Measurements from ENCODE around the gene LIPI.

Gene LIPI

DNA sequence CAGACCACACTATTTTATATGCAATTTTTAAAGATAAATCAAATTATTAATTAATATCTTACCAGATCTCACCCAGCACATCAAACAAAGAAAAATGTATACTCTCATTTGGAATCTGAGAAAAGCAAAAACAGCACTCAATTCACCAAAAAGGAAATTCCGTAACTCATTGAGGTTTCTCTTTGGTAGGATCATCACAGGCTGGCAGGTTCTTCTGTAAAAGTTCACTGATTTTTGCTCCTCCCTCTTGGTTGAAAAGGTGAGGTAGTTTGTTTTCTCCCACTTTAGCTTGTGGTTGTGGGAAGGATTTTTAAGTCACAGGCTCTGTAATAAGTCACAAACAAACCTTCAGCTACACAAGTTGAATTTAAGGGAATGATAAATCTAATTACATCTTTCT lies at the start of gene LIPI:
Gene LIPI, minus strand, starts transcription at position 218 of the 400 bp plus-strand sequence. Its CDS starts 110 bp downstream, at position 108.
- H3K4me1 Mint-ChIP-seq (ENCODE audit: low read depth) = no peaks in the 10 kb centered on the region
- no peak within 1 kb of the TSS for H3K27ac Mint-ChIP-seq
- no peak within 1 kb of the TSS for H3K4me3 Mint-ChIP-seq
- no peaks in the 10 kb centered on the region for H3K9me3 Mint-ChIP-seq (ENCODE audit: low read depth)
- H3K27me3 Mint-ChIP-seq = peaks cover 10% of the 10 kb centered on the region
- H3K36me3 Mint-ChIP-seq = no peaks in the 10 kb centered on the region

DNA sequence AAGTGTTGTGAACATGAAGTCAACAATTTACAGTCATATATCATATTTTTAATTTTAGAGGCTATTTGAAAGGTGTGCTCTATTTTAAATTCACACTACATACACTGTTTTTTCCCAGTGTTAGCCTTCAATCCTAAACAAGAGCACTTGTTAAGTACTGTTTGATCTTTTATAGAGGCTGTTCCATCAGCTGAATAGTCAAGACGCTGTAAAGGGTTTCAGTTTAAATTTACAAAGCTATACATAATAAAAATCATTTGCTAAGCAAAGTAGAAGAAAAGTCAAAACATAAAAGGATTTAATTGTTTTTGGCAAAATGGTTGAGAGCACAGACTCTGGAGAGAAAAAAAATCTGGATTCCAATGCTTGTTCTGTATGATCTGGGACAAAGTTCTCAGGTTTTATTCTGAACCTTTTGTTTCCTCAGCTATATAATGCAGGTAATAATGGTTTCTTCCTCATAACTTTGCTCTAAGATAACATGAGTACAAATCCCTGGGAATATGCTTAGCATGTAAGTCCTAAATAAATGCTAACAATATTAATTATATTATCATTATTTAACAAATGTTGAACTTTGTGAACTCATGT lies 49.5 kb upstream of the LIPI start:
- peaks cover 2% of the 10 kb centered on the region for H3K4me1 Mint-ChIP-seq (ENCODE audit: low read depth)
- H3K27me3 Mint-ChIP-seq = peaks cover 2% of the 10 kb centered on the region
- H3K9me3 Mint-ChIP-seq (ENCODE audit: low read depth) = no peaks in the 10 kb centered on the region
- no peak overlapping the region for H3K4me3 Mint-ChIP-seq
- H3K27ac Mint-ChIP-seq = no peak overlapping the region
- H3K36me3 Mint-ChIP-seq = no peaks in the 10 kb centered on the region

DNA sequence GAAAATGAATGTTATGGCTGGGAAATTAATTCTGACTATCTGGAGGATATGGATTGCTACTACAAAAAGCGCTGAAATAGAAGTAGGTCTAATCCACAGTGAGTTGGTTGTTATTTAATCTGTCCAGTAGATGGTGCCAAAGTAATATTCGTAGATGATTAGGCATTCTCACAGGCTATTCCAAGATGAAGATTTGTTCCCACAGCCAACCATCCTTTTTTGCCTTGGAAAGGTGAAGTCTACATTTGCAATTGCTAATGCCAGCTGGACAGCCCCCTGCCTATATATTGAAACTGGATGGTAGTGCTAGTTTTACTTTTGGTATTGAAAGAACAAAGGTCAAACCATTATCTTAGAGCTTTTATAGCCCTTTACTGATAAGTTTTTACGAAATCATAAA lies 49.0 kb upstream of the LIPI start:
- no peak overlapping the region for H3K4me3 Mint-ChIP-seq
- H3K4me1 Mint-ChIP-seq (ENCODE audit: low read depth) = peaks cover 2% of the 10 kb centered on the region
- H3K36me3 Mint-ChIP-seq = no peaks in the 10 kb centered on the region
- H3K27ac Mint-ChIP-seq = no peak overlapping the region
- H3K9me3 Mint-ChIP-seq (ENCODE audit: low read depth) = no peaks in the 10 kb centered on the region
- peaks cover 2% of the 10 kb centered on the region for H3K27me3 Mint-ChIP-seq

- Mint-ChIP-seq H3K27me3 (peaks cover 6% of the 10 kb centered on the region), H3K27ac (no peak overlapping the region), H3K4me3 (no peak overlapping the region), H3K9me3 (ENCODE audit: low read depth) (no peaks in the 10 kb centered on the region), H3K36me3 (peaks cover 3% of the 10 kb centered on the region), H3K4me1 (ENCODE audit: low read depth) (peaks cover 3% of the 10 kb centered on the region)
Observed at GRCh38 chr21:14251336-14251735, 40.6 kb upstream of the LIPI start.

GRCh38 chr21:14245711-14246110 lies 35.0 kb upstream of the LIPI start:
- Mint-ChIP-seq H3K4me3 (no peak overlapping the region), H3K9me3 (ENCODE audit: low read depth) (no peaks in the 10 kb centered on the region), H3K27me3 (peaks cover 4% of the 10 kb centered on the region), H3K36me3 (peaks cover 3% of the 10 kb centered on the region), H3K27ac (no peak overlapping the region), H3K4me1 (ENCODE audit: low read depth) (peaks cover 15% of the 10 kb centered on the region)

GRCh38 chr21:14244911-14245310 lies 34.2 kb upstream of the LIPI start:
- Mint-ChIP-seq H3K36me3 (peaks cover 3% of the 10 kb centered on the region), H3K27me3 (peaks cover 4% of the 10 kb centered on the region), H3K27ac (no peak overlapping the region), H3K9me3 (ENCODE audit: low read depth) (no peaks in the 10 kb centered on the region), H3K4me3 (no peak overlapping the region), H3K4me1 (ENCODE audit: low read depth) (peaks cover 17% of the 10 kb centered on the region)

DNA sequence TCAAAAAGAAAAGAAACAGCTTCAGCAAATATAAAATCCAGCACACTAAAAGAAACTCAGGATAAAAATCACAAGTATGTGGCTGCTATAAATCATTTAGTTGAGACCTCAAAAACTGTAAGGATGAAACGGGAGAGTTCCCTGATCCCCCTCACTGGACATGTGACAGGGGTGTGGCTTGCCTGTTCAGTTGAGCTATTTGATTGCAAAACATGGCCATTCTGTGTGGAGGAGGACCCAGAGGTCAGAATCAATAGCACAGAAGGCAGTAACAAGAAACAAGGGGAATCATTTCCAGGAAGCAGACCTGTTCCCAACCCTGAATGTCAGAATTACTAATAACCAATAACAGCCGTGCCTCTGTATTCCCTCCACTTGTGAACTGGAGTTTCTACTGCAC lies 33.1 kb upstream of the LIPI start:
- Mint-ChIP-seq H3K4me1 (ENCODE audit: low read depth) (peaks cover 19% of the 10 kb centered on the region), H3K27ac (no peak overlapping the region), H3K27me3 (peaks cover 4% of the 10 kb centered on the region), H3K4me3 (no peak overlapping the region), H3K9me3 (ENCODE audit: low read depth) (no peaks in the 10 kb centered on the region), H3K36me3 (peaks cover 3% of the 10 kb centered on the region)

DNA sequence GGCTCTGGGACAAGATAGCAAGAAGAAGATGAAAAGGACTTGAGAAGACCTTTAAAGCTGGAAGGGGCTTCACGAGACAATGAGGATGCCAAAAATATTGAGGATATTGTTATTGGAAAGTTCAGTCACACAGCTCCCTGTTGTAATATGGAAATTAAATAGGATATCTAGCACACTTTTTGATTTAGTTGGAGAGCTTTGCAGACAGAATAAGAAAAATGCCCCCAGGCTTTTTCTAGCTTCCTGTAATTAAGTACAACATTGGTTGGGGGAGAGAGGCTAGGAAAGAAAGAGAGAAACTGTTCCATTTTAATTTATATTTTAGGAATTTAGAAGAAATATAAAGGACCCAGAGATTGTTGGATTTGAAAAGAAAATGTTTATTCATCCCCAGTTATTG lies 32.7 kb upstream of the LIPI start:
- no peaks in the 10 kb centered on the region for H3K36me3 Mint-ChIP-seq
- no peaks in the 10 kb centered on the region for H3K9me3 Mint-ChIP-seq (ENCODE audit: low read depth)
- peaks cover 2% of the 10 kb centered on the region for H3K27me3 Mint-ChIP-seq
- H3K4me3 Mint-ChIP-seq = no peak overlapping the region
- peaks cover 19% of the 10 kb centered on the region for H3K4me1 Mint-ChIP-seq (ENCODE audit: low read depth)
- H3K27ac Mint-ChIP-seq = no peak overlapping the region

DNA sequence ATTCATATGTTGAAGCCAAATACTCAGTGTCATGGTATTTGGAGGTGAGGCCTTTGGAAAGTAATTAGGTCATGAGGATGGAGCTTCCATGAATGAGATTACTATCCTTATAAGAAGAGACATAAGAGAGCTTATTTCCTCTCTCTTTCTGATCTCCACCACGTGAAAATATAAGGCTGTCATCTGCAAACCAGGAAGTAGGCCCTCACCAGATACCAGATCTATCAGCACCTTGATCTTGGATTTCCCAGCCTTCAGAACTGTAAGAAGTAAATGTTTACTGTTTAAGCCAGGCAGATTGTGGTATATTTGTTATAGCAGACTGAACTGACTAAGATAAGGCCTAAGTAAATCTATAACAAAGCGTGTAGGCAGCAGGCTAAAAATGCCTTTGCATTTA lies 30.5 kb upstream of the LIPI start:
- Mint-ChIP-seq H3K27me3 (no peaks in the 10 kb centered on the region), H3K36me3 (peaks cover under 1% of the 10 kb centered on the region), H3K9me3 (ENCODE audit: low read depth) (no peaks in the 10 kb centered on the region), H3K4me1 (ENCODE audit: low read depth) (peaks cover 19% of the 10 kb centered on the region), H3K27ac (peak overlapping the region; percentile 79), H3K4me3 (no peak overlapping the region)

GRCh38 chr21:14239281-14239680 lies 28.5 kb upstream of the LIPI start:
- Mint-ChIP-seq H3K4me3 (no peak overlapping the region), H3K27me3 (no peaks in the 10 kb centered on the region), H3K27ac (no peak overlapping the region), H3K9me3 (ENCODE audit: low read depth) (no peaks in the 10 kb centered on the region), H3K36me3 (peaks cover 3% of the 10 kb centered on the region), H3K4me1 (ENCODE audit: low read depth) (peaks cover 19% of the 10 kb centered on the region)

DNA sequence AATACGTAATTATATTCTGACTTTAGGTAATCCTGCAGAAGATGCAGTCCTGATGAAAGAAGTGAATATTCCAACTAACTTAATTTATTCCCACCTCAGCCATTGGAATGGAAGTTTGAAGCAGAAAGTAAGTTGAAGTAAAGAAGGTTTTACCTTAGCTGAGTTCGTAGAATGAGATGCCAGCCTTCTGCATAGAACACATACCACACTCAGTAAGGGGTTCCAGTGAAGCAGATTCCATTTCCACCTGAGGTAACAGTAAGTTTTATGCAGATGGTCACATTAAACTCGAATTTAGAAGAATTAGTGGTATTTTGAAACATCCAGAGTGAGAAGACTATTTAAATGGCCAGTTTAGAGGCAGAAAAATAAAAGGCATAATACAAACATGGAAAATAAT lies 25.4 kb upstream of the LIPI start:
- Mint-ChIP-seq H3K9me3 (ENCODE audit: low read depth) (no peaks in the 10 kb centered on the region), H3K4me3 (no peak overlapping the region), H3K36me3 (peaks cover 3% of the 10 kb centered on the region), H3K4me1 (ENCODE audit: low read depth) (peaks cover 9% of the 10 kb centered on the region), H3K27ac (no peak overlapping the region), H3K27me3 (no peaks in the 10 kb centered on the region)

DNA sequence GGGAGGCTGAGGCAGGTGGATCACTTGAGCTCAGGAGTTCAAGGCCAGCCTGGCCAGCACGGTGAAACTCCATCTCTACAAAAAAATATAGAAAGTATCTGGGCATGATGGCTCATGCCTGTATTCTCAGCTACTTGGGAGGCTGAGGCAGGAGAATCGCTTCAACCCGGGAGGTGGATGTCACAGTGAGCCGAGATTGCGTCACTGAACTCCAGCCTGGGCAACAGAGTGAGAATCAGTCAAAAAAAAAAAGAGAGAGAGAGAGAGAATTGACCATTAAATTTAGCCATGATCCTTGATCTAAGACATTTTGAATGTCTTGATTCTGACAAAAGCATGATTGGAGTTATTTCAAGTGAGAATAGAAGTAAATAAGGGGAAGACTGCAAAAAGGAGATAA lies 24.3 kb upstream of the LIPI start:
- Mint-ChIP-seq H3K9me3 (ENCODE audit: low read depth) (peaks cover 4% of the 10 kb centered on the region), H3K27me3 (no peaks in the 10 kb centered on the region), H3K4me3 (no peak overlapping the region), H3K27ac (no peak overlapping the region), H3K4me1 (ENCODE audit: low read depth) (peaks cover 2% of the 10 kb centered on the region), H3K36me3 (peaks cover 6% of the 10 kb centered on the region)

- peaks cover 17% of the 10 kb centered on the region for H3K36me3 Mint-ChIP-seq
- no peak overlapping the region for H3K27ac Mint-ChIP-seq
- H3K27me3 Mint-ChIP-seq = no peaks in the 10 kb centered on the region
- peaks cover 10% of the 10 kb centered on the region for H3K9me3 Mint-ChIP-seq (ENCODE audit: low read depth)
- no peaks in the 10 kb centered on the region for H3K4me1 Mint-ChIP-seq (ENCODE audit: low read depth)
- H3K4me3 Mint-ChIP-seq = no peak overlapping the region
Observed at GRCh38 chr21:14229399-14229798, 18.6 kb upstream of the LIPI start.

GRCh38 chr21:14223365-14223764 lies 12.6 kb upstream of the LIPI start:
- Mint-ChIP-seq H3K4me1 (ENCODE audit: low read depth) (no peaks in the 10 kb centered on the region), H3K4me3 (no peak overlapping the region), H3K9me3 (ENCODE audit: low read depth) (no peaks in the 10 kb centered on the region), H3K27ac (no peak overlapping the region), H3K36me3 (peaks cover 17% of the 10 kb centered on the region), H3K27me3 (no peaks in the 10 kb centered on the region)

DNA sequence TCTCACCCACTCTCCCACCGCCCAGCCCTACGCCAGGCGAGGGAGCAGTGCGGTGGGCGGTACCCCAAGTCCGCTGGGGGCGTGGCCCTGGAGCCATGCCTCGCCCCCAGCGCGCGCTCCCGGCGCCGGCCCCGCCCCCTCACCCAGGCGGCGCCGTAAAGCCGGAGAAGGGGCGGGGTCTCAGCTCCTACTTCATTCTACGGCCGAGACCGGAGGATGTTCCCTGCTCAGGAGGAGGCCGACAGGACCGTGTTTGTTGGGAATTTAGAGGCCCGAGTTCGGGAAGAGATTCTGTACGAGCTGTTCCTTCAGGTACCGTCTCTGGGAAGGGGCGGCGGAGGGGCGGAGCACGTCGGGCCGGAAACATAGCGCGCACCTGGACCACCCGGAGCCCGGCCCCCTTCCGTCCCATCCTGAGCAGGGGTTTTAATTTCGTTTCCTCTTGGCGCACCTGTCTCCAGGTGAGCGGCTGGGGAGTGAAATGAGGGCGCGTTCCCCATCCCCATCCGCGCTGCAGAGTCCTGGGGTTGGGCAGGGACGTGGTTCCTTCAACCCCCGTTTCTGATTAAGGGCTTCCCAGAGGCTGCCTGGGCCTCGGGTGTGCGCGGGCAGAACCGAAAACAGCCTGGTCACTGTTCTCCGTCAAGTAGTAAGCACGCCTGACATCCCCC lies 5.4 kb upstream of the LIPI start, which contains the start of gene RBM11:
Gene RBM11, plus strand, starts transcription at position 187 of the 671 bp plus-strand sequence. Its CDS starts 30 bp downstream, at position 217.
- Mint-ChIP-seq H3K4me1 (ENCODE audit: low read depth) (peaks cover 9% of the 10 kb centered on the region), H3K27ac (peak within 1 kb of the TSS; percentile 28), H3K4me3 (peak within 1 kb of the TSS; percentile 90), H3K9me3 (ENCODE audit: low read depth) (no peaks in the 10 kb centered on the region), H3K27me3 (no peaks in the 10 kb centered on the region), H3K36me3 (no peaks in the 10 kb centered on the region)

GRCh38 chr21:14213164-14213563 lies 2.4 kb upstream of the LIPI start:
- Mint-ChIP-seq H3K27me3 (peaks cover 4% of the 10 kb centered on the region), H3K4me1 (ENCODE audit: low read depth) (peaks cover 9% of the 10 kb centered on the region), H3K9me3 (ENCODE audit: low read depth) (no peaks in the 10 kb centered on the region), H3K36me3 (no peaks in the 10 kb centered on the region), H3K4me3 (no peak overlapping the region), H3K27ac (no peak overlapping the region)
